Gastrocnemius medialis (tissue), 4 donors: ENCODE data around the gene SNORC.

Source experiments
- POLR2A ChIP-seq, 2 donors: fragments of 450-650 bp; IDR thresholded peaks; one replicate each; pipeline ENCODE4 v1.6.1; 2017; ENCODE audit warnings: antibody characterized with exemption in 2 of 2, mild to moderate bottlenecking in 2 of 2, moderate library complexity in 2 of 2
- TF ChIP-seq, protein P1 (sequence below), 5 experiments: fragments of 450-650 bp in 3 of 5; fragments of 200-600 bp in 2 of 5; sonication (generic) in 2 of 5; IDR thresholded peaks in 4 of 5; conservative IDR thresholded peaks in 1 of 5; 1 replicate in 4 of 5; 2 replicates in 1 of 5; pipeline ENCODE4 v1.5.1; 2016 to 2019; ENCODE audit warnings: antibody characterized with exemption in 5 of 5, mild to moderate bottlenecking in 3 of 5, moderate library complexity in 3 of 5

GRCh38 chr2:232892843-232893242, 22.8 kb downstream of the SNORC start:
- TF ChIP-seq POLR2A (IDR thresholded peaks at IDR 0.05): no peak
- TF ChIP-seq, protein P1, sequence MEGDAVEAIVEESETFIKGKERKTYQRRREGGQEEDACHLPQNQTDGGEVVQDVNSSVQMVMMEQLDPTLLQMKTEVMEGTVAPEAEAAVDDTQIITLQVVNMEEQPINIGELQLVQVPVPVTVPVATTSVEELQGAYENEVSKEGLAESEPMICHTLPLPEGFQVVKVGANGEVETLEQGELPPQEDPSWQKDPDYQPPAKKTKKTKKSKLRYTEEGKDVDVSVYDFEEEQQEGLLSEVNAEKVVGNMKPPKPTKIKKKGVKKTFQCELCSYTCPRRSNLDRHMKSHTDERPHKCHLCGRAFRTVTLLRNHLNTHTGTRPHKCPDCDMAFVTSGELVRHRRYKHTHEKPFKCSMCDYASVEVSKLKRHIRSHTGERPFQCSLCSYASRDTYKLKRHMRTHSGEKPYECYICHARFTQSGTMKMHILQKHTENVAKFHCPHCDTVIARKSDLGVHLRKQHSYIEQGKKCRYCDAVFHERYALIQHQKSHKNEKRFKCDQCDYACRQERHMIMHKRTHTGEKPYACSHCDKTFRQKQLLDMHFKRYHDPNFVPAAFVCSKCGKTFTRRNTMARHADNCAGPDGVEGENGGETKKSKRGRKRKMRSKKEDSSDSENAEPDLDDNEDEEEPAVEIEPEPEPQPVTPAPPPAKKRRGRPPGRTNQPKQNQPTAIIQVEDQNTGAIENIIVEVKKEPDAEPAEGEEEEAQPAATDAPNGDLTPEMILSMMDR (IDR thresholded peaks at IDR 0.05 in 4 of 5, conservative IDR thresholded peaks at IDR 0.05 in 1 of 5): no peak
